H9 (cell line): ENCODE data around the gene STIM2. TPM values are rescaled to one million over a fixed set of nuclear protein-coding genes. Genes with fewer than 3 reads are reported as not detected.
A peak's percentile ranks its signal among the peaks of the same experiment; 100 is the strongest.

Experiments used
- DNase-seq: peaks from one replicate; pipeline ENCODE4 v3.0.0-alpha.2; 2017
- H2AFZ ChIP-seq: one replicate; pipeline ENCODE4 v1.6.1; 2013; ENCODE audit warnings: mild to moderate bottlenecking, low read length, control low read depth, moderate library complexity
- H2AK5ac ChIP-seq: 2 replicates; pipeline ENCODE4 v1.6.1; 2013; ENCODE audit warnings: low read length, control low read depth, mixed read lengths; ENCODE audit not compliant: insufficient read length
- H2BK120ac ChIP-seq: one replicate; pipeline ENCODE4 v1.6.1; 2013; ENCODE audit warnings: low read depth, mild to moderate bottlenecking, low read length, control low read depth, inconsistent platforms; ENCODE audit not compliant: poor library complexity, severe bottlenecking
- H2BK12ac ChIP-seq: 2 replicates; pipeline ENCODE4 v1.6.1; 2013; ENCODE audit warnings: low read length, control low read depth, mixed read lengths, low read depth; ENCODE audit not compliant: insufficient read length
- H2BK15ac ChIP-seq: 2 replicates; pipeline ENCODE4 v1.6.1; 2013; ENCODE audit warnings: low read depth, low read length, control low read depth
- H2BK20ac ChIP-seq: one replicate; pipeline ENCODE4 v1.6.1; 2013; ENCODE audit warnings: low read depth, mild to moderate bottlenecking, low read length, control low read depth, inconsistent platforms; ENCODE audit not compliant: poor library complexity, severe bottlenecking
- H2BK5ac ChIP-seq: 2 replicates; pipeline ENCODE4 v1.6.1; 2013; ENCODE audit warnings: low read length, control low read depth, mixed read lengths; ENCODE audit not compliant: insufficient read length
- H3K14ac ChIP-seq: 2 replicates; pipeline ENCODE4 v1.6.1; 2013; ENCODE audit warnings: low read length, control low read depth; ENCODE audit not compliant: insufficient read depth
- H3K18ac ChIP-seq: 2 replicates; pipeline ENCODE4 v1.6.1; 2013; ENCODE audit warnings: low read depth, mild to moderate bottlenecking, mixed read lengths, low read length, control low read depth; ENCODE audit not compliant: insufficient read length
- H3K23ac ChIP-seq: 2 replicates; pipeline ENCODE4 v1.6.1; 2013; ENCODE audit warnings: low read length, control low read depth, mixed read lengths, low read depth; ENCODE audit not compliant: insufficient read length
- H3K23me2 ChIP-seq: 2 replicates; pipeline ENCODE4 v1.6.1; 2013; ENCODE audit warnings: low read depth, mild to moderate bottlenecking, mixed read lengths, low read length, control low read depth; ENCODE audit not compliant: insufficient read length, poor library complexity, severe bottlenecking
- H3K27ac ChIP-seq: 2 replicates; pipeline ENCODE4 v1.5.1; 2013; ENCODE audit warnings: low read length, control low read depth, mixed read lengths, low read depth; ENCODE audit not compliant: insufficient read length
- H3K27me3 ChIP-seq: 2 replicates; pipeline ENCODE4 v1.6.1; 2013; ENCODE audit warnings: low read length, control low read depth, inconsistent platforms; ENCODE audit not compliant: insufficient read depth
- H3K4ac ChIP-seq: 2 replicates; pipeline ENCODE4 v1.6.1; 2013; ENCODE audit warnings: low read depth, mild to moderate bottlenecking, control low read depth, inconsistent platforms, low read length, moderate library complexity
- H3K4me1 ChIP-seq: 2 replicates; pipeline ENCODE4 v1.6.1; 2013; ENCODE audit warnings: low read length, control low read depth, inconsistent platforms; ENCODE audit not compliant: insufficient read depth
- H3K4me2 ChIP-seq: 2 replicates; pipeline ENCODE4 v1.6.1; 2013; ENCODE audit warnings: low read length, control low read depth, mixed read lengths; ENCODE audit not compliant: insufficient read length, insufficient read depth
- H3K56ac ChIP-seq: 2 replicates; pipeline ENCODE4 v1.6.1; 2013; ENCODE audit warnings: low read depth, mild to moderate bottlenecking, mixed read lengths, low read length, control low read depth; ENCODE audit not compliant: insufficient read length
- H3K79me1 ChIP-seq: 2 replicates; pipeline ENCODE4 v1.6.1; 2013; ENCODE audit warnings: low read depth, mild to moderate bottlenecking, moderate library complexity, low read length, control low read depth, inconsistent platforms; ENCODE audit not compliant: insufficient read depth, poor library complexity, severe bottlenecking
- H3K79me2 ChIP-seq: 2 replicates; pipeline ENCODE4 v1.6.1; 2013; ENCODE audit warnings: low read length, control low read depth, inconsistent platforms; ENCODE audit not compliant: insufficient read depth
- H3K9ac ChIP-seq: 2 replicates; pipeline ENCODE4 v1.6.1; 2013; ENCODE audit warnings: low read length, control low read depth, mixed read lengths; ENCODE audit not compliant: insufficient read length; ENCODE audit errors: extremely low read depth
- H3K9me3 ChIP-seq: one replicate; pipeline ENCODE4 v1.6.1; 2013; ENCODE audit warnings: low read depth, low read length, inconsistent platforms; ENCODE audit not compliant: control insufficient read depth
- H3T11ph ChIP-seq: one replicate; pipeline ENCODE4 v1.6.1; 2013; ENCODE audit warnings: mild to moderate bottlenecking, low read length, control low read depth, inconsistent platforms
- H4K20me1 ChIP-seq: one replicate; pipeline ENCODE4 v1.6.1; 2013; ENCODE audit not compliant: control insufficient read depth, insufficient read length, insufficient read depth
- H4K5ac ChIP-seq: 2 replicates; pipeline ENCODE4 v1.6.1; 2013; ENCODE audit warnings: low read depth, mild to moderate bottlenecking, mixed read lengths, low read length, control low read depth; ENCODE audit not compliant: insufficient read length
- H4K8ac ChIP-seq: replicated peaks from 2 replicates; pipeline ENCODE4 v1.6.1; 2013; ENCODE audit warnings: low read length, control low read depth, mixed read lengths, low read depth; ENCODE audit not compliant: insufficient read length
- H4K91ac ChIP-seq: 2 replicates; pipeline ENCODE4 v1.6.1; 2013; ENCODE audit warnings: low read depth, mild to moderate bottlenecking, moderate library complexity, mixed read lengths, low read length, control low read depth; ENCODE audit not compliant: insufficient read length
- H3K27ac Mint-ChIP-seq, 3 experiments: 2 replicates in 2 of 3; 3 replicates in 1 of 3; pipeline ENCODE4 v1.8.0; 2020 to 2021; ENCODE audit warnings: mixed read lengths in 3 of 3, mild to moderate bottlenecking in 1 of 3, moderate library complexity in 1 of 3
- H3K27me3 Mint-ChIP-seq: 2 replicates; pipeline ENCODE4 v1.8.0; 2021; ENCODE audit warnings: low read depth, mild to moderate bottlenecking, moderate library complexity, mixed read lengths
- H3K36me3 Mint-ChIP-seq, 3 experiments: 2 replicates in 2 of 3; 3 replicates in 1 of 3; pipeline ENCODE4 v1.8.0; 2020 to 2021; ENCODE audit warnings: low read depth in 3 of 3, mixed read lengths in 3 of 3; ENCODE audit not compliant: insufficient read depth in 1 of 3
- H3K4me1 Mint-ChIP-seq, 2 experiments: 2 replicates each; pipeline ENCODE4 v1.8.0; 2020; ENCODE audit warnings: mixed read lengths in 2 of 2
- H3K4me3 Mint-ChIP-seq, 2 experiments: 2 replicates in 1 of 2; 3 replicates in 1 of 2; pipeline ENCODE4 v1.8.0; 2020 to 2021; ENCODE audit warnings: mild to moderate bottlenecking in 2 of 2, mixed read lengths in 2 of 2, moderate library complexity in 1 of 2
- H3K9me3 Mint-ChIP-seq, 2 experiments: 2 replicates in 1 of 2; 3 replicates in 1 of 2; pipeline ENCODE4 v1.8.0; 2020; ENCODE audit warnings: mild to moderate bottlenecking in 2 of 2, mixed read lengths in 2 of 2, moderate library complexity in 1 of 2
- CTCF ChIP-seq: fragments of 200-600 bp; sonication (generic); conservative IDR thresholded peaks from 3 replicates; pipeline ENCODE4 v1.8.0; 2021; ENCODE audit warnings: antibody characterized with exemption, mild to moderate bottlenecking
- WGBS: extraction: QIAGEN DNeasy Blood & Tissue Kit; methylation state at CpG from one replicate; pipeline ENCODE4 v1.1.7; 2013; ENCODE audit warnings: missing lambda C conversion rate, low lambda C conversion rate, mixed read lengths; ENCODE audit not compliant: insufficient read length; ENCODE audit errors: extremely low coverage; 5-methylcytosine and 5-hydroxymethylcytosine counted together
- total RNA-seq: library from RNA; stranded (reverse); gene quantifications from 2 replicates; pipeline ENCODE4 v1.2.1, GENCODE V29; 2021

STIM2 gene
- total RNA-seq, 1 experiment from 2014 or later: 26.2 TPM

DNA sequence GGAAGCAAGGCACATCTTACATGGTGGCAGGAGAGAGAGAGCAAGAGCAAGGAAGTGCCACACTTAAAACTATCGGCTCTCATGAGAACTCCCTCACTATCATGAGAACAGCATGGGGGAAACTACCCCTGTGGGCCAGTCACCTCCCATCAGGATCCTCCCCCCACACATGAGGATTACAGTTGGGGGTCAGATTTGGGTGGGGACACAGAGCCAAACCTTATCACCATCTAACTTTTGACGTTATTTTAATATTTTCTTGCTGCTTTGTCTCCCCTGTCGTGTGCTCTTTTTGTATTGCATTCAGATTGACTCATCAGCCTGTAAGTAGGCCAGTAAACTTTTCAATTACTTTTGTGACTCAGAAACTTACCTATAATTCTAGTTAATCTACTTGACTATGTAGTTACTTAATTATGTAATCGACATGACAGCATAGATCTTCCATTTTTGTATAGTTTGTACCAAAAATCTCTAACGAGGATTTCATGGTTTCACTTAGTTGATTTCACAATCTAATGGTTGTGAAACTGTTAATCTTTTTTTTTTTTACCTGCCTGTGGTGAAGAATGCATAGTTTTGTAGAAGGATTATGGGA, 18.3 kb downstream of the STIM2 start:
- H3K4me3 Mint-ChIP-seq: no peak overlapping the region
- H4K91ac ChIP-seq: no peak overlapping the region

More for the DNA sequence above, 18.3 kb downstream of the STIM2 start:
- H3K56ac ChIP-seq: no peak overlapping the region
- no peak overlapping the region for H3K4me2 ChIP-seq
- peaks cover 0 to 9% (median 5%) of the 10 kb centered on the region in 3 experiments; a peak in 3 of 7 replicates for H3K36me3 Mint-ChIP-seq
- H2AK5ac ChIP-seq: no peak overlapping the region
- H3K14ac ChIP-seq: no peak overlapping the region
- no peak overlapping the region for H2BK20ac ChIP-seq
- DNase-seq: no peak
- no peak overlapping the region for H3K23ac ChIP-seq
- H2AFZ ChIP-seq: no peak overlapping the region
- H3K4ac ChIP-seq: no peak overlapping the region
- no peak overlapping the region for H2BK120ac ChIP-seq
- peak overlapping the region in 1 of 3 experiments; percentile 81; a peak in 2 of 7 replicates for H3K27ac Mint-ChIP-seq
- no peak overlapping the region for H3K27ac ChIP-seq
- no peak for TF ChIP-seq CTCF
- H3T11ph ChIP-seq: no peak overlapping the region
- H4K5ac ChIP-seq: no peak overlapping the region
- H3K9ac ChIP-seq: no peak overlapping the region
- H3K23me2 ChIP-seq: no peaks in the 10 kb centered on the region
- H3K4me1 ChIP-seq: no peaks in the 10 kb centered on the region
- H3K4me1 Mint-ChIP-seq: peaks cover 0 to 4% of the 10 kb centered on the region in 2 experiments; a peak in 1 of 4 replicates
- no peaks in the 10 kb centered on the region for H4K20me1 ChIP-seq
- H4K8ac ChIP-seq: no peak overlapping the region
- H3K79me1 ChIP-seq: no peaks in the 10 kb centered on the region
- no peak overlapping the region for H2BK12ac ChIP-seq
- H3K27me3 Mint-ChIP-seq: no peaks in the 10 kb centered on the region
- WGBS: no CpG with 5 or more reads among the region's 5 CpGs
- H3K27me3 ChIP-seq: no peaks in the 10 kb centered on the region
- H2BK5ac ChIP-seq: no peak overlapping the region
- H3K79me2 ChIP-seq: no peaks in the 10 kb centered on the region; the same call in 1 of the 2 replicates
- no peak overlapping the region for H2BK15ac ChIP-seq
- H3K18ac ChIP-seq: no peak overlapping the region
- H3K9me3 ChIP-seq: no peaks in the 10 kb centered on the region
- H3K9me3 Mint-ChIP-seq: peaks cover 0 to 6% of the 10 kb centered on the region in 2 experiments; a peak in 3 of 5 replicates
